ENCODE data around the gene GET3.
"Not testable (repeated sequence)": the region's sequence is repeated elsewhere in the genome, so short reads cannot be mapped to it uniquely, and the experiment has no call there.

Gene GET3

DNA sequence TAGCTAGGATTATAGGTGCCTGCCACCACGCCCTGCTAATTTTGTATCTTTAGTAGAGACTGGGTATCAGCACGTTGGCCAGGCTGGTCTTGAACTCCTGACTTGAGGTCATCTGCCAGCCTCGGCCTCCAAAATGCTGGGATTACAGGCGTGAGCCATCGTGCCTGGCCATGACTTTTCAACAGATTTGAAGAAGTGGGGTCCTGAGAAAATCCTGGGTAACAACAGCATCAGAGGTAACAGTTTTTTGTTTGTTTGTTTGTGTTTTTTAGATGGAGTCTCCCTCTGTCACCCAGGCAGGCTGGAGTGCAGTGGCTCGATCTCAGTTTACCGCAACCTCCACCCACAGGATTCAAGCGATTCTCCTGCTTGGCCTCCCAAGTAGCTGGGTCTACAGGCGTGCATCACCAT, 57.7 kb downstream of the GET3 start:
- no peaks in the 10 kb centered on the region for H3K9me3 ChIP-seq (ENCODE audit: insufficient read depth, low read depth, low read length)
- WGBS: 95% methylated on average over 9 of the region's 9 CpGs
- no peak overlapping the region for H3K27ac ChIP-seq (ENCODE audit: low read depth, low read length)
- H3K9ac ChIP-seq (ENCODE audit: low read depth, low read length): no peak overlapping the region
- no peak overlapping the region for H3K4me3 ChIP-seq (ENCODE audit: low read length)
- peaks cover 28% of the 10 kb centered on the region for H3K27me3 ChIP-seq (ENCODE audit: insufficient read depth, low read length)
- peaks cover 22% of the 10 kb centered on the region for H3K4me1 ChIP-seq (ENCODE audit: insufficient read depth, low read length)
- peaks cover 19% of the 10 kb centered on the region for H3K36me3 ChIP-seq (ENCODE audit: insufficient read depth, low read length)

GRCh38 chr19:12796146-12797071, 59.1 kb downstream of the GET3 start:
- Histone ChIP-seq H3K4me3 (ENCODE audit: low read length) (no peak overlapping the region), H3K9ac (ENCODE audit: low read depth, low read length) (no peak overlapping the region), H3K9me3 (ENCODE audit: insufficient read depth, low read depth, low read length) (no peaks in the 10 kb centered on the region), H3K27me3 (ENCODE audit: insufficient read depth, low read length) (peaks cover 16% of the 10 kb centered on the region), H3K4me1 (ENCODE audit: insufficient read depth, low read length) (peaks cover 18% of the 10 kb centered on the region), H3K27ac (ENCODE audit: low read depth, low read length) (no peak overlapping the region; the same call in 1 of the 2 replicates), H3K36me3 (ENCODE audit: insufficient read depth, low read length) (peaks cover 26% of the 10 kb centered on the region)
- WGBS: 18% methylated on average over 17 of the region's 18 CpGs

DNA sequence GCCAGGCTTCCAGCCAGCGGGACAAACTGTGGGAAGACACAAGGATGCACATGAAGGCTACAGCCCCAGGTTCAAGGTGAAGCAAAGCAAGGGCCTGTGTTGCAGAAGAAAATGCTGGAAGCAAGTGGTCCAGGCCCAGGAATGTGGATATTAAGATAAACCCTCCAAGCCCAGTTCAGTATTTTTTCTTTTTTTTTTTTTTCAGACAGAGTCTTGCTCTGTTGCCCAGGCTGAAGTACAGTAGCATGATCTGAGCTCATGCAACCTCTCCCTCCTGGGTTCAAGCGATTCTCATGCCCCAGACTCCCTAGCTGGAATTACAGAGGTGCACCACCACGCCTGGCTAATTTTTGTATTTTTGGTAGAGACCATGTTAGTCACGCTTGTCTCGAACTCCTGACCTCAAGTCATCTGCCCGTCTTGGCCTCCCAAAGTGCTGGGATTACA, 59.9 kb downstream of the GET3 start:
- Histone ChIP-seq H3K27me3 (ENCODE audit: insufficient read depth, low read length) (peaks cover 10% of the 10 kb centered on the region), H3K4me3 (ENCODE audit: low read length) (no peak overlapping the region), H3K27ac (ENCODE audit: low read depth, low read length) (no peak overlapping the region), H3K36me3 (ENCODE audit: insufficient read depth, low read length) (peaks cover 26% of the 10 kb centered on the region), H3K9me3 (ENCODE audit: insufficient read depth, low read depth, low read length) (no peaks in the 10 kb centered on the region), H3K4me1 (ENCODE audit: insufficient read depth, low read length) (peaks cover 18% of the 10 kb centered on the region), H3K9ac (ENCODE audit: low read depth, low read length) (no peak overlapping the region)
- 97% methylated on average over 6 of the region's 6 CpGs for WGBS

GRCh38 chr19:12797607-12798006, 60.3 kb downstream of the GET3 start:
- not testable (repeated sequence) for H3K9me3 ChIP-seq (ENCODE audit: insufficient read depth, low read depth, low read length); H3K27ac ChIP-seq (ENCODE audit: low read depth, low read length); H3K9ac ChIP-seq (ENCODE audit: low read depth, low read length); H3K4me3 ChIP-seq (ENCODE audit: low read length); H3K27me3 ChIP-seq (ENCODE audit: insufficient read depth, low read length)
- Histone ChIP-seq H3K4me1 (ENCODE audit: insufficient read depth, low read length) (peaks cover 18% of the 10 kb centered on the region), H3K36me3 (ENCODE audit: insufficient read depth, low read length) (peaks cover 26% of the 10 kb centered on the region)
- WGBS: 93% methylated on average over 7 of the region's 7 CpGs

Measured in HUES64 (cell line).